Effector CD8-positive, alpha-beta T cell (primary cell): Measurements from ENCODE around the gene SORT1.
"Not testable (repeated sequence)": the region's sequence is repeated elsewhere in the genome, so short reads cannot be mapped to it uniquely, and the experiment has no call there.

Experiments used
- DNase-seq: peaks from one replicate; lab custom pipeline; 2025; lab: John Stamatoyannopoulos, UW

SORT1 gene

DNA sequence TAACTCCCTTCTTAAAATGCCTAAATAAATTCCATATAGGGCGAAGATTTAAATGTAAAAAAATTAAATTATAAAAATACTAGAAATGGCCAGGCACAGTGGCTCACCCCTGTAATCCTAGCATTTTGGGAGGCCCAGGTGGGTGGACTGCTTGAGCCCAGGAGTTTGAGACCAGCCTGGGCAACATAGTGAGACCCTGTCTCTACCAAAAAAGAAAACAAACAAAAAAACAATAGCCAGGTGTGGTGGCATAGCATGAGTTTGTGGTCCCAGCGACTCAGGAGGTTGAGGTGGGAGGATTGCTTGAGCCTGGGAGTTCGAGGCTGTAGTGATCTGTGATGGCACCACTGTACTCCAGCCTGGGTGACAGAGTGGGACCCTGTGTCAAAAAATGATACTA lies 17.8 kb downstream of the SORT1 start:
- no peak for DNase-seq

DNA sequence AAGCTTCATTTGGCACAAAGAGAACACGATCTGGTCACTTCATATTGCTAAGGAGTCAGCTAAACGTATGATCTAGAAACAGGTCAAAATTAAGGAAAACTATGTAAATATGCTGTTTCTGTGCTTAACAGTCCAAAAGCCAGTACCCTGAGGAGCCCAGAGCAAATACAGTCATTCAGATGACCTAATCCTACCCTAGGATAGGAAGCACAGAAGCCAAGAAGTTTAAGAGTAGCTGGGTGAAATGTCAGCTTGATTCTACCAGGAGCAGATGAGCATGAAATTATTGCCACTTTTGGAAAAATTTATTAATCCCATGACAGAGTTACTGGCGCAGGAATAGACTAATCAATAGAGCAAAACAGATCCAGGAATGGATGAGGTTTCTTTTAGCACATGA lies 18.3 kb downstream of the SORT1 start:
- DNase-seq, result no peak

DNA sequence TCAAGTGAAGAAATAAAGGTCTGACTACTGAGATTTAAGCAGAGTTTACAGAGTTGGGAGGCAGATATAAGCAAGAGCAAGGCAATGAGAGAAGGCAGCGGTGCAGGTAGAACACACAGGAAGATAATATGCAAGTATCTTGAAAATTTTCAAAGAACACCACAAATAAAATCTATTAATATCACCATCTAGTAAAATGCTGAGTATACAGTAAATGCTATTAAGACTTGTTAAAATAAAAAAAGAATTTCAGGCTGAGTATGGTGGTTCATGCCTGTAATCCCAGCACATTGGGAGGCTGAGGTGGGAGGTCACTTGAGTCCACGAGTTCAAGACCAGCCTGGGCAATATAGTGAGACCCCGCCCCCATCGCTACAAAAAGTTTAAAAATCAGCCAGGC lies 20.0 kb downstream of the SORT1 start:
- no peak for DNase-seq

DNA sequence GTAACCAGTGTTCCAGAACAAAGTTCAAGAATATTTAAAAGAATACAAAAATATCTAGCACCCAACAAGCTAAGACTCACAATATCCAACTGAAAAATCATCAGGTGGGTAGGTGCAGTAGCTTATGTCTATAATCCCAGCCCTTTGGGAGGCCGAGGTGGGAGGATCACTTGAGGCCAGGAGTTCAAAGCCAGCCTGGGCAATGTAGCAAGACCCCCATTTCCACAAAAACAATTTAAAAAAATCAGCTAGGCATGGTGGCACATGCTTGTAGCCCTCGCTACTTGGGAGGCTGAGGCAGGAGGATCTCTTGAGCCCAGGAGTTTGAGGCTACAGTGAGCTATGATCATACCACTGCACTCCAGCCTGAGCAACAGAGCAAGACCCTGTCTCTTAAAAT lies 24.0 kb downstream of the SORT1 start:
- DNase-seq, result not testable (repeated sequence)

DNA sequence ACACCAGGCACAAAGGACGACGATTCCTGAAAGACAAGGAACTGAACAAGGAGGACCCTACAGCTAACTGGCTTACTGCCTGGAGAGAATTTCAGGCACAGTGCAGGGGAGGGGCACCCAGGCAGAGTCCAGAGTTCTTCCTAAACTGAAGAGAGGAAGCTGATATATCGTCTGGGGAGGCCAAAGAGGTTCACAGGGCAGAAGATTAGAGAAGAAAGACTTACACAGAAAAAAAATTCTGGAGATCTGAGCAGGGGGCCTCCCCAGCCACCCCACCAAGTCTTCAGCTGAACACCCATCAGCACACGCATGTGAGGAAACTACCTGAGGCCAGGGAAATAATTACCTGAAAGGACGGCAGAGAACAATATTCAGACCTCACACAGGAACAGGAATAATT lies 24.6 kb downstream of the SORT1 start:
- no peak for DNase-seq

DNA sequence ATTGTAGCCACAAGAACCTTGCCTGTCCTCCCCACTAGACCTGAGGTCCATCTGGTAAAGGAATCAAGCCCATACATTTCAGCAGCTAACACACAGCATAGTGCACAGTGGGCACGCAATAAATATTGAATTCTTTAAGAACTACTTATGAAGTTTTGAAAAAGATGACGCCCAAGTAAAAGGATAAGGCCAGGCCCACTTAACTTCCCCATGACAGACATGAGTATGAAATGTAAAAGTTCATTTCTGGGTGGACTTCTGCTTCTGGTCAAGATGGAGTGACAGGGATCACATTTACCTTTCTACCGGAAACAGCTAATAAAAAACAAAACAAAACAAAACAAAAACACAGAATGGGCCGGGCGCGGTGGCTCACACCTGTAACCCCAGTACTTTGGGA lies 25.4 kb downstream of the SORT1 start:
- no peak for DNase-seq

DNA sequence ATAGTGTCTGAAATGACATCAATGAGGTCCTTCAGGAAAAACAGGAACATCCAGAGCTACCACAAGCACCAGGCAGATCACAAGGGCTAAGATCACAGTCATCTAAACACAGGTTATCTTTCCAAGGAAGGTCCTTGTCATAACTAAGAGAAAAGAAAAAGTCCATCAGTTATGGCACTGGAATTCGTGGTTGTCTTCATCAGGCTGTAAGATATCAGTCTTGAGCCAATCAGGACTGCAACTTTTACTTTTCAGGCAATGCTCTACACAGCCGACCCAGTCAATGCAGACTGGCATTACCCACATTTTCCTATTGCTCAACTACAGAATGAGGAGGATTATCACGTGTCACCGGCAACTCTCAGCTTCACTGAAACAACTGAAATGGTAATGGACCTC lies 26.4 kb downstream of the SORT1 start:
- DNase-seq, result no peak

DNA sequence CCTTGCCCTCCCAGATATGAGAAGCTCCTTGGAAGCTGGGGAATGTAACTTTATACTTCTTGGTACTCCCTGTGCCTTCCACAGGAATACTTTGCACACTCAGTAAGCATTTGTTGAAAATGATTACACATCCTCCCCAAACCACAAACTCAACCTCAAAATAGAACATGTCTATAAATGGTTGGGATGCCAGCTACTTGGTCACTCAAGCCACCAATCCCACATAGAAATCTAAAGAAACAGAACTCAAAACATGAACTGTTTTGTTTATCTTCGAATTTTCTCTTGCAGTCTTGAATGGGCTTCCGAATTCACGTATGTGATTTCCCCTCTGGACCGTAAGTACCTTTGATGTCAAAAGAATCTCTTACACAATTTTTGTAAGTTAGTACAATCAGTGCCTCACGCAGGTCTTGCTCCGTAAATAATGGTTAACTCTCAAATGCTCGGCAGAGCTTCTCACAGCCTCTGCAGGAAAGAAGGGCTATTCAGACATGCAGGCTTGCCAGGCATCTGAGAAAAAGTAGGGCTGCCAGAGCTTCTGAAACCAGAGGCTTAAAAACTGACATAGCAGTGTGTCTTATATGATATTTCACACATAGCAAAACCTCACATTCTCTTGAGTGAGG lies 26.9 kb downstream of the SORT1 start:
- no peak for DNase-seq

DNA sequence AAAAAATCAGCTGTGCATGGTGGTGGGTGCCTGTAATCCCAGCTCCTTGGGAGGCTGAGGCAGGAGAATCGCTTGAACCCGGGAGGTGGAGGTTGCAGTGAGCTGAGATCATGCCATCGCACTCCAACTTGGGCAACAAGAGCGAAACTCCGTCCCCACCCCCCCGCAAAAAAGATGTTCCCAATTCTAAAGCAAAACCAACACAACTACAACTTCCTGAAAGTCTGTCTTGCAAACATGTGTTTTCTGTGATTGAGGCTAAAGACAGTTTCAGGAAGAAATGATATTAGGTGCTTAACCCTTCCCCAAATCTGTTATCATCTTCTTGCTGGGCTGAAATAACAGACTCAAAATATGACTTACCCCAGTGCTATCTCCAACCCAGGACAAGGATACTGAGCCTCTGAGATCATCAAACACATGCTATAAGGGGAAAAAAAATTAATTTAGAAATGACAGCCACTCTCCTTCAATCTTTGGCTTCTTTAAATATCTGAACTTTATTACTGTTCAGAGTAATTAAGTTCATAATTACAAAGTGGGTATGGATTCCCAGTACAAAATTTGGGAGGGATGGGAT lies 28.5 kb downstream of the SORT1 start:
- DNase-seq, result no peak

DNA sequence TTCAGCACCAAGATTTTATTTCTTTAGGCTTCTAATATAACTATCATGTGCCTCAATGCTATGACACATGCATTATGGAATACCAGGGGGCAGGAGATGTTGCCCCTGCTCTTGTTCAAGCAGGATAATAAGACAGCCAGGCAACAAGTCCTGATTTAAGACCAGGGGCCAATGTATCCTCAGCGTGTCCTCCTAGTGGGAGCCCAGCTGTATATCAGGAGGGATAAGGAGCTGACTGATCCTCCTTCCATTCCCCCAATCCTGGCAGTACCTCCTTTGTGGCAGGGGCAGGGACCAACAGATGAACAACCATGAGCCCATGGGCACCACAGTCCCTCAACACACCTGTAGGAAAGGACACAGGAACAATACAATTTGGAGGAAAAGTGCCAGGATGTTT lies 29.3 kb downstream of the SORT1 start:
- DNase-seq, result no peak

DNA sequence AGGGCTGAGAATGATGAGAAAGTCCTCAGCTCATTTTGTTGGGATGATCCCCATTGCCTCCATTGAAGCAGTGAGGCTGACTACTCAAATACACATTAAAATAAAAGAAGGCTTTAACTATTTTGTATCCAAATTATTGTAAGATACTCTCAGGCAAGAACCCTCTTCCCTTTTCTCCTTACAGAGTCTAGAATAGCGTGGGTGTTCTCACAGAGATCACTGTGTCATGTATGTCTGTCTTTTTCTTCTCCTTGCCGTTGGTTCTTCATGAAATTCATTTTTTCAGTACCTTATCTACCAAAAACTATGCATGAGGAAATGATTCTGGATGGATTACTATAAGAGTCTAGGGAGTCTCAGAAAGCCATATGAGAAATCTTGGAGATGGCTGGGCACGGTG lies 30.1 kb downstream of the SORT1 start:
- no peak for DNase-seq

DNA sequence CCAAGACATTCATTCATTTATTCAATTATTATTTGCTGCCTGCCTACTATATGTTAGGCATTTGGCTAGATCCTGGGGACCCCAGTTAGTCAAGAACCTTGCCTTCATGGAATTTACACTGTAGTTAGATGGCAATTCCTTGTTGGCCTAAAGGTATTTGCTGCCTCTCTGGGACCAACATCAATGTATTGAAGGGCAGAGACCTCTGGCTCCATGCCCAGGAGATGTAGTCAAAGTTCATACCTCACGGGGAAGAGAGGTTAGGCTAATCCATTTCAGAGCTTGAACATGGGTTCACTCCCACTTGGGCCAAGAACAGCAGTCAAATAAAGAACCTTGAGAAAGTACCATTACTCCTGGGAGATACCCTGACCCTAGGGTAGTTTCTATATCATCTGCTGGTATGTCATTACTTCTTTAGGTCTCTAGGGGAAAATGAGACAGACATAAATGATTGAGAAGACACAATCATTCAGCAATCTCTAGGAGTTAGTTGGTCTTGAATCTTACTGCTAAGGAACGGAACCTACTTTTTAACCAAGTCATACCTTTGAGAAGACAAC lies 32.0 kb downstream of the SORT1 start:
- no peak for DNase-seq

DNA sequence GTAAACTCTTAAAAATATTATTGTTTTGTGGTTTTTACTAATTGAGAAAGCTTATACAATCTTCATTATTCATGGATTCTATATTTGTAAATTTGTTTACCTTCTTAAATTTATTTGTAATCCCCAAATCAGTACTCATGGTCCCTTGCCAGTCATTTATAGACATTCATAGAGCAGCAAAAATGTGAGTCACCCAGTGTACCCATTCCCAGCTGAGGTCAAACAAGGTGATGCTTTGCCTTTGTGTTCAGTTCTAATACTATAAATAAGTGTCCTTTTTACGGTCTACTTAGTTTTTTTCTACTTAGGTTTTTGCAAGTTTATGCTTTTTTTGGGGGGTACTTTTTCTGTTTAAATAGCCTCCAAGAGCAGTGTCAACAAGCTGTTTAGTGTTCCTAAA lies 36.1 kb downstream of the SORT1 start:
- no peak for DNase-seq

DNA sequence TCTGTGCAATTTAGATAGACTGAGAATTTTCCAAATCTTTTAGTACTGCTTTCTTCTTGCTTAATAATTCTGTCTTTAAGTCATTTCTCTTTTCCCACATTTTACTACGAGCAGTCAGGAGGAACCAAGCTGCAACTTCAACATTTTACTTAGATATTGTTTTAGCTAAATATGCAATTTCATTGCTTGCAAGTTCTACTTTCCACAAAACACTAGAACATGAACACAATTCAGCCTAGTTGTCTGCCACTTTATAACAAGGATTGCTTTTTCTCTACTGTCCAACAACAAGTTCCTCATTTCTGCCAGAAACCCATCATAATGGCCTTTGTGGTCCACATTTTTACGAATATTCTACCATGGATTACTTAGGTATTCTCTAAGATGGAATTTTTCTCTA lies 36.6 kb downstream of the SORT1 start:
- DNase-seq, result no peak

DNA sequence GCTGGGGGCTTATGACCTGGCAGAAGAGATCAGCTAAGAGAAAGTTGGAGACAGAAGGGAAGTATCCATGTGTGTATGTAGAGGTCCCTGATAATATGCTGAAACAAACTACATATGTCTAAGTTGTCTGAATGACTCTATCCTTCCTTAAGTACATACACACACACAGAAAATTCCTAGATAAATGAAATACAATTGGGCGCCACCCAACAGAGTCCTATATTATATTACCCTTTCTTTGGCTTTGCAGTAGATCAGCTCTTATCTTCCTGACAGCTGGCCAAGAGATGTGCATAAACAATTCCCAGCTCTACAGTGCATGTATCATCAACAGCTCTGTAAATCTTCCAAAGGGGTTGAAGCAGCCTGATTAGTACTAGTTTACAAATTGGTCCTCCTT lies 40.1 kb downstream of the SORT1 start:
- DNase-seq, result no peak

DNA sequence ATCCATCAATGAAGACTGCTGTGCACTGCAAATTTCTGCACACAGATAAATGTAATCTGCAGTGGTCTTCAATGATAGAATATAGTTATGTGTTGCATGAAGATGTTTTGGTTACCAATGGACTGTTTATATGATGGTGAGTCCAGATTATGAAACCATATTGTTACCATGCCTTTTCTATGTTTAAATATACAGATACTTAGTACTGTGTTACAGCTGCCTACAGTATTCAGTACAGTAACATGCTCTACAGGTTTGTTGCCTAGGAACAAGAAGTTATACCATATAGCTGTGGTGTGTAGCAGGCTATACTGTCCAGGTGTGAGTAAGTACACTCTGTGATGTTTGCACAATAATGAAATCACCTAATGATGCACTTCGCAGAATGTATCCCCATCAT lies 40.8 kb downstream of the SORT1 start:
- DNase-seq, result no peak

DNA sequence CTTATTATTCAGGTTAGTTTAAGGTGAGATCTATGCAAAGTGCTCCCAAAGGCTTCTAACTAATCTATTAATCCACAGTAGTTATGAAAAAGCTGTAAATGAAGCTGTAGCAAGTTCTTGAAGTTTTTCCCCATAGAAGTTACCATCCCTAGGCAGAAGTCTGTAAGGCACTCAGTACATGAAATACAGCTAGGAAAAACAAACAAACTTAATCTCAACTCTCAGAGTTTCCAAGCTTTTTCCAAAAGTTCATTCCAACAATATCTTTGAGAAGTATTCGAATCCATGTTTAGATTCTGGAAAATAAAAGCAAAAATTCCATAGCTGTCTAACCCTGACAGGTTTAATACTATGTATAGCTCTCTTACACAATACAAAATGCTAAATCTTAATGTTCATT lies 41.2 kb downstream of the SORT1 start:
- DNase-seq, result no peak

DNA sequence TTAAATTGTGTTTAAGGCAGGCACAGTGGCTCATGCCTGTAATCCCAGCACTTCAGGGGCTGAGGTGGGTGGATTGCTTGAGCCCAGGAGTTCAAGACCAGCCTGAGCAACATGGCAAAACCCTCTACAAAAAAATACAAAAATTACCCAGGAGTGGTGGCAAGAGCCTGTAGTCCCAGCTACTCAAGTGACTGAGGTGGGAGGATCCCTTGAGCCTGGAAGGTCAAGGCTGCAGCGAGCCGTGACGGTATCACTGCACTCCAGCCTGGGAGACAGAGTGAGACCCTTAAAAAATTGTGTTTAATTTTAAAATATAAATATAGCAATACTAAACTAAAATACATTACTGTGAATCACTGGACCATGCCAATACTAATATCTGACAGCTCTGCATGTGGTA lies 42.8 kb downstream of the SORT1 start:
- no peak for DNase-seq

DNA sequence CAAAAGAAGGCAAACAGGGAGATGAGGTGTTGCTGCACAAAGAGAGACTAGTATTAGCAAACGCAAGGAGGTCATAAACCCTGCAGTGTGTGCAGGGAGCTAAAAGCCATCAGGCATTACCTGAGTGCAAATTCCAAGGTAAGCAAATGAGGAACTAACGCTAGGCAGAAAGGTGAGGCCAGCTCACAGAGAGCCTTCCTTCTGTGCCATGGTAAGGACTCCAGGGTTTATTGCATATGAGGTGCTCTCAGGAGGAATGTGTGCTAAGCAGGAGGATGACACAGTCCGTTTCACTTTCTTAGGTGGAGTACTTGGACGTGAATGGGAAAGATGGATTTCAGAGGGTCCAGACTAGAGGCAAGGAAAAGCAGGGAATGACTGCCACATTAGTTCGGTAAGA lies 46.3 kb downstream of the SORT1 start:
- DNase-seq, result no peak

DNA sequence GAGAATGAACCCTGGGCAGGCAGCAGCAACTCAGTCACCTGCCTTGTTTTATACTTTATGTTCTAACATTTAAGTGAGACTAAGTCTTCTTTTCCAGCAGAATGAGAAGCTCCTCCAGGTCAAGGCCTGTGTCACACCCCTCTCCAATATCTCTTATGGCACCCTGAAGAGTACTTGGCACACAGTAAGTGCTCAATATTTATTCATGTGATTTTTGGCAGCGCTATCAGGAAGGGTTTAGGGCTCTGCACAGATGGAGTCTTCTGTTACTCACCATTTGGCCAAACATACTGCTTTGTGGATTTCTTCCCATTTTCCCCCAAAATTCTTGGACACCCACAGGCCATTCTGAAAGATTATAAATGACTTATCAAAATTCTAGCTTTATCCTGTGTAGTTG lies 47.1 kb downstream of the SORT1 start:
- no peak for DNase-seq

DNA sequence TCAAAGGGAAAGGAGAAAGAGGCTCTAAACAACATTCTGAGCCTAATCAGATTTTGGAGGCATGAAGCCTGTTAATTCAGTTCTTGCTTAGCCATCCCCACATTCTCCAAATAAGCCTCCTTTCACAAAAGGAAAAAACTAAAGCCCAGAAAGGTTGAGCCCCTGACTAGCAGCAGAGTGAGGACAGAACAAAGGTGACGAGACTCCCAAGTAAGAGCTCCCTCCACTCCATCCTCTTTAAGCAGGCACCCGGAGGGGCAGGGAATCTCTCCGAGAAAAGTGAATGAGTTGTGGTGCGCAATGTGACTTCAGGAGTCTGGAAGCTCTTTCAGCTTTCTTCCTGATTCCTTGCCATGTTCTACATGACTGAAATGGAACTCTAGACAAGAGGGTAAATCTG lies 47.5 kb downstream of the SORT1 start:
- DNase-seq, result no peak

DNA sequence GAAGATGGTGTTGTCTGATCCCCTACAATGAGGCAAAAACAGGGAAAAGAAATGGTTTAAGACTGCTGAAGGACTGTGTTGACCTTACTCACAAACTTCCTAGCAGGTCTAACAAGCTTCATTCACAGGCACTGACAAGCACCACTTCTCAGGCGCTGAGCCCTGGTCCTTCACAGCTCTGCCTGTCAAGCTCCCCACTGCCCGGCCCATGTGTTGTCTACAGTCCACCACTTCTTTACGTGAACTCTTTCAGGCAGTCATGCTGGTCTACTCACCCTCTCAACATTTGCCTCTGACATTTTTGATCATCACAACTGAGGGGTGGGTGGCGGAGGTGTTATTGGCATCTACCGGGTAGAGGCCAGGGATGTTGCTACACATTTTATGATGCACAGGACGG lies 50.2 kb downstream of the SORT1 start:
- DNase-seq, result no peak

DNA sequence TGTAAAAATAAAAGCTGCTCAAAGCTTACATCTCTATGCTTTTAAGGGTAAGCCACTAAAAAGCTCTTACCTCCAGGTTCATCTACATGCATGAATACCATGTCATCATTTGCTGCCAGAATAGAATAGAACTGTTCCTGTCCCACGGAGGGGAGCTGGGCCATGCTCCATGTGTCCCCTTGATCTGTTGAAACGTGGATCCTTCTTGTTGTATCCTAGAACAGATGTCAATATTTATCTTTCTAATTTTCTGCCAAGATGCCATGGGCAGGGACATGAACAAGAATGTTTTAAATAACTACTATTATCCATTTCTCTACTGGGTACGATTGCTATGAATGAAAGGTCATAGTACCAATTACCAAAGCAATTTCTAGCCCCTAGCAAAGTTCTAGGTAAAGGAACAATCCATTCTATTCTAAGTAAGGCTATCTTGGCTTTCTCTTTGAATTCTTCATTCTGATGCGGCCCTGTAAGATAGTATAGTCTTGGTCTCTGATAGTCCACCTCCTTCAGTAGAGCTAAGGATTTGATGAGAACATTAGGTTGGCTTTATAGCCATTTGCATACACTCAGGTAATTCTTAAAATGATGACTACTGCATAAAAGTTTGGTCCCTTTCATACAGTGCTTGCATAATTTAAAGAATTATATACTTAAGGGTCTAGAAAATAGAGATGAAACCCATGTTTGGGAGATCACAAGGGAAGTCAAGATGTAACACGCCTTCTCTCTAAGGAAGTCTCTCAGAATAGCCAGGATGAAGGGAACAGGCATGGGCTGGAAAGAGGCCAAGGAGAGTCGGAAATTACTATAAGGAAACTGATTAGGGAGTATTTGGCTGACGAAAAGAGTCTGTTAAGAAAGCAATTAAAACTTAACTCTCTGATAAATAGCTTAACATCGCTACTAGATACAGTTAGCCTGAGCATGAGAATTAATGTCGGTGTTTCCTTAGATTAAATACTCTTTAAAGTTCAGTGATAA lies 55.5 kb downstream of the SORT1 start:
- no peak for DNase-seq
